HEK293 (cell line): ENCODE data around the gene RAB21.

Experiments
- CTCF ChIA-PET: fragments of 350-600 bp; formaldehyde crosslinking; extraction: SDS; loops from one replicate; lab custom pipeline; 2021; ENCODE audit warnings: antibody characterized with exemption; lab: Yijun Ruan, JAX
- POLR2A ChIA-PET: fragments of 300-600 bp; formaldehyde crosslinking; extraction: SDS; loops from one replicate; lab custom pipeline; 2020; ENCODE audit warnings: antibody characterized with exemption, inconsistent platforms; lab: Yijun Ruan, JAX
- H3K27ac ChIP-seq: fragments of 200-500 bp; sonication (Bioruptor generic); 2 replicates; pipeline ENCODE4 v1.5.1; 2014; ENCODE audit warnings: low read depth, low read length, control low read depth, inconsistent platforms; ENCODE audit errors: extremely low read depth
- H3K36me3 ChIP-seq, 2 experiments: fragments of 200-500 bp in 1 of 2; sonication (Bioruptor generic) in 1 of 2; 1 replicate in 1 of 2; 2 replicates in 1 of 2; pipeline ENCODE4 v1.5.1; 2014 to 2017; ENCODE audit warnings: inconsistent platforms in 2 of 2, low read length in 2 of 2; ENCODE audit not compliant: control insufficient read depth in 2 of 2, insufficient read depth in 1 of 2
- H3K4me1 ChIP-seq: fragments of 200-500 bp; sonication (Bioruptor generic); 2 replicates; pipeline ENCODE4 v1.5.1; 2014; ENCODE audit warnings: mild to moderate bottlenecking, low read length, inconsistent platforms; ENCODE audit not compliant: control insufficient read depth, insufficient read depth
- H3K4me3 ChIP-seq: 2 replicates; pipeline ENCODE4 v1.5.1; 2011; ENCODE audit warnings: low read depth, mild to moderate bottlenecking, control low read depth, low read length, moderate library complexity
- H3K9me3 ChIP-seq: fragments of 200-500 bp; sonication (Bioruptor generic); 2 replicates; pipeline ENCODE4 v1.5.1; 2014; ENCODE audit warnings: low read depth, low read length, inconsistent platforms; ENCODE audit not compliant: control insufficient read depth, insufficient read depth
- SCRT2 ChIP-seq: fragments of 450-650 bp; formaldehyde crosslinking; IDR thresholded peaks from 2 replicates; pipeline ENCODE4 v1.5.1; 2016; ENCODE audit warnings: missing biosample characterization, missing genetic modification characterization
- SP3 ChIP-seq: fragments of 450-650 bp; formaldehyde crosslinking; IDR thresholded peaks from 2 replicates; pipeline ENCODE4 v1.5.1; 2016; ENCODE audit warnings: missing biosample characterization, missing genetic modification characterization
- ZBTB17 ChIP-seq: fragments of 450-650 bp; formaldehyde crosslinking; IDR thresholded peaks from 2 replicates; pipeline ENCODE4 v1.5.1; 2016; ENCODE audit warnings: missing biosample characterization, missing genetic modification characterization
- ZBTB8A ChIP-seq: fragments of 450-650 bp; formaldehyde crosslinking; IDR thresholded peaks from 2 replicates; pipeline ENCODE4 v1.5.1; 2016; ENCODE audit warnings: missing biosample characterization, missing genetic modification characterization
- ZNF114 ChIP-seq: fragments of 450-650 bp; formaldehyde crosslinking; IDR thresholded peaks from 2 replicates; pipeline ENCODE4 v1.5.0; 2017; ENCODE audit warnings: missing biosample characterization, missing genetic modification characterization
- ZNF18 ChIP-seq: fragments of 450-650 bp; formaldehyde crosslinking; IDR thresholded peaks from 2 replicates; pipeline ENCODE4 v1.5.1; 2016; ENCODE audit warnings: missing biosample characterization, missing genetic modification characterization
- ZNF23 ChIP-seq: fragments of 450-650 bp; formaldehyde crosslinking; IDR thresholded peaks from 2 replicates; pipeline ENCODE4 v1.5.1; 2016; ENCODE audit warnings: missing biosample characterization, missing genetic modification characterization, borderline replicate concordance
- ZNF26 ChIP-seq: fragments of 450-650 bp; formaldehyde crosslinking; IDR thresholded peaks from 2 replicates; pipeline ENCODE4 v1.5.1; 2016; ENCODE audit warnings: missing biosample characterization, missing genetic modification characterization
- ZNF362 ChIP-seq: fragments of 450-650 bp; formaldehyde crosslinking; IDR thresholded peaks from 2 replicates; pipeline ENCODE4 v1.5.1; 2016; ENCODE audit warnings: missing biosample characterization, missing genetic modification characterization
- ZNF624 ChIP-seq: fragments of 450-650 bp; formaldehyde crosslinking; IDR thresholded peaks from 2 replicates; pipeline ENCODE4 v1.5.1; 2017; ENCODE audit warnings: missing biosample characterization, missing genetic modification characterization
- ZNF747 ChIP-seq: fragments of 450-650 bp; formaldehyde crosslinking; IDR thresholded peaks from 2 replicates; pipeline ENCODE4 v1.5.1; 2016; ENCODE audit warnings: missing biosample characterization, missing genetic modification characterization
- ZNF777 ChIP-seq: fragments of 450-650 bp; formaldehyde crosslinking; IDR thresholded peaks from 2 replicates; pipeline ENCODE4 v1.5.1; 2017; ENCODE audit warnings: missing biosample characterization, missing genetic modification characterization, borderline replicate concordance
- ZNF785 ChIP-seq: fragments of 450-650 bp; formaldehyde crosslinking; IDR thresholded peaks from 2 replicates; pipeline ENCODE4 v1.5.1; 2016; ENCODE audit warnings: missing biosample characterization, missing genetic modification characterization
- TF ChIP-seq, protein P1 (sequence below): fragments of 450-650 bp; formaldehyde crosslinking; IDR thresholded peaks from 2 replicates; pipeline ENCODE4 v1.5.1; 2017; ENCODE audit warnings: missing biosample characterization, missing genetic modification characterization
- TF ChIP-seq, protein P2 (sequence below): fragments of 450-650 bp; formaldehyde crosslinking; IDR thresholded peaks from 2 replicates; pipeline ENCODE4 v1.5.1; 2017; ENCODE audit warnings: missing biosample characterization, missing genetic modification characterization

The RAB21 gene

DNA sequence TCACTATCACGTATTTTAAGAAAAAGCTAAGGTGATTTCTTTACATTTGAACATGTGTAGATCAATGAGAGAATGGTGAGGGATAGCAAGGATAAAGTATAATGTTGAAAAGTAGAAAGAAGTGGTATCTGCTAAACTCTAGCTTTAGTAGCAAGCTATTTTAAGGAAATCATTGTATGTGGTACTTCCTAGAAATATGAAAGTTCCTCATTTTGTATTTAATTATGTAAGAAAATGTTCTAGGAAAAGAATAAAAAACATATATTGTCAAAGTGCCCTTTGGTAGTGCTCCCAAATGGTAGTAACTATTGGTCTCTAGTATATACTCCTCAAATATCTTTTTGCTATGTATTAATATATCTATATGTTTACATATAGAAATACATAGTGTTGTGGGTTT, 35.7 kb downstream of the RAB21 start:
- Histone ChIP-seq H3K4me3 (no peak overlapping the region), H3K27ac (no peak overlapping the region), H3K4me1 (no peaks in the 10 kb centered on the region), H3K9me3 (no peaks in the 10 kb centered on the region), H3K36me3 (peaks cover 22 to 23% of the 10 kb centered on the region in 2 experiments)
- TF ChIP-seq ZNF114 (tag by site-specific recombination) = no peak
- TF ChIP-seq ZNF785 (tag by site-specific recombination) = no peak
- TF ChIP-seq ZBTB8A (tag by site-specific recombination) = no peak
- no peak for TF ChIP-seq ZNF23 (tag by site-specific recombination)
- TF ChIP-seq ZBTB17 = no peak
- TF ChIP-seq, all 188 proteins: peak for 0
- ChIA-PET CTCF (interaction anchor here (0.6 to 1.1 kb wide), 2 partner anchors 10 to 187 kb away, joined by 3 to 7 read pairs; no protein-coding TSS in a partner anchor), POLR2A (no interaction called here)

GRCh38 chr12:71791473-71792150, 36.9 kb downstream of the RAB21 start:
- H3K36me3 ChIP-seq = peaks cover 13% of the 10 kb centered on the region in 2 experiments
- H3K9me3 ChIP-seq = no peaks in the 10 kb centered on the region
- TF ChIP-seq, protein P1, sequence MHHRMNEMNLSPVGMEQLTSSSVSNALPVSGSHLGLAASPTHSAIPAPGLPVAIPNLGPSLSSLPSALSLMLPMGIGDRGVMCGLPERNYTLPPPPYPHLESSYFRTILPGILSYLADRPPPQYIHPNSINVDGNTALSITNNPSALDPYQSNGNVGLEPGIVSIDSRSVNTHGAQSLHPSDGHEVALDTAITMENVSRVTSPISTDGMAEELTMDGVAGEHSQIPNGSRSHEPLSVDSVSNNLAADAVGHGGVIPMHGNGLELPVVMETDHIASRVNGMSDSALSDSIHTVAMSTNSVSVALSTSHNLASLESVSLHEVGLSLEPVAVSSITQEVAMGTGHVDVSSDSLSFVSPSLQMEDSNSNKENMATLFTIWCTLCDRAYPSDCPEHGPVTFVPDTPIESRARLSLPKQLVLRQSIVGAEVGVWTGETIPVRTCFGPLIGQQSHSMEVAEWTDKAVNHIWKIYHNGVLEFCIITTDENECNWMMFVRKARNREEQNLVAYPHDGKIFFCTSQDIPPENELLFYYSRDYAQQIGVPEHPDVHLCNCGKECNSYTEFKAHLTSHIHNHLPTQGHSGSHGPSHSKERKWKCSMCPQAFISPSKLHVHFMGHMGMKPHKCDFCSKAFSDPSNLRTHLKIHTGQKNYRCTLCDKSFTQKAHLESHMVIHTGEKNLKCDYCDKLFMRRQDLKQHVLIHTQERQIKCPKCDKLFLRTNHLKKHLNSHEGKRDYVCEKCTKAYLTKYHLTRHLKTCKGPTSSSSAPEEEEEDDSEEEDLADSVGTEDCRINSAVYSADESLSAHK (tag by site-specific recombination) = no peak
- TF ChIP-seq ZNF26 (tag by site-specific recombination) (no peak), ZNF624 (tag by site-specific recombination) (no peak), ZNF18 (tag by site-specific recombination) (no peak)
- no peaks in the 10 kb centered on the region for H3K4me1 ChIP-seq
- ChIA-PET CTCF (interaction anchor here (0.5 to 1.4 kb wide), 2 partner anchors 11 to 55 kb away, joined by 3 to 11 read pairs; no protein-coding TSS in a partner anchor), POLR2A (no interaction called here)
- H3K27ac ChIP-seq = no peak overlapping the region
- H3K4me3 ChIP-seq = no peak overlapping the region

- H3K27ac ChIP-seq = no peak overlapping the region
- H3K36me3 ChIP-seq = peaks cover 8 to 12% of the 10 kb centered on the region in 2 experiments
- H3K4me1 ChIP-seq = no peaks in the 10 kb centered on the region
- ChIA-PET CTCF (interaction anchor here (0.5 to 1.4 kb wide), 3 partner anchors 12 to 54 kb away, joined by 3 to 11 read pairs (median 3); no protein-coding TSS in a partner anchor), POLR2A (no interaction called here)
- no peak overlapping the region for H3K4me3 ChIP-seq
- H3K9me3 ChIP-seq = no peaks in the 10 kb centered on the region
- TF ChIP-seq SCRT2 (tag by site-specific recombination) (peak; percentile 68), ZNF777 (tag by site-specific recombination) (no peak), ZNF747 (no peak), SP3 (tag by site-specific recombination) (no peak), ZNF362 (tag by site-specific recombination) (no peak)
- TF ChIP-seq, protein P2, sequence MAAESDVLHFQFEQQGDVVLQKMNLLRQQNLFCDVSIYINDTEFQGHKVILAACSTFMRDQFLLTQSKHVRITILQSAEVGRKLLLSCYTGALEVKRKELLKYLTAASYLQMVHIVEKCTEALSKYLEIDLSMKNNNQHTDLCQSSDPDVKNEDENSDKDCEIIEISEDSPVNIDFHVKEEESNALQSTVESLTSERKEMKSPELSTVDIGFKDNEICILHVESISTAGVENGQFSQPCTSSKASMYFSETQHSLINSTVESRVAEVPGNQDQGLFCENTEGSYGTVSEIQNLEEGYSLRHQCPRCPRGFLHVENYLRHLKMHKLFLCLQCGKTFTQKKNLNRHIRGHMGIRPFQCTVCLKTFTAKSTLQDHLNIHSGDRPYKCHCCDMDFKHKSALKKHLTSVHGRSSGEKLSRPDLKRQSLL (tag by site-specific recombination) = no peak
Measured at GRCh38 chr12:71792599-71792998, 37.9 kb downstream of the RAB21 start.
